ENCODE measurements around the gene PDCL2. TPM values are rescaled to one million over a fixed set of nuclear protein-coding genes. Genes with fewer than 3 reads are reported as not detected.

The PDCL2 gene
- total and polyA plus RNA-seq, 9 of the 15 experiments (the other 6 are each of a cell fraction or from before 2014, with no cell fraction given), result 0.62 to 2.5 (median 1.2) TPM

GRCh38 chr4:55633903-55634302 is 41.9 kb upstream of the PDCL2 start (continued):
- no peak for TF ChIP-seq JUN (IDR thresholded peaks at IDR 0.05; ENCODE audit: borderline replicate concordance, low read depth, low read length)
- TF ChIP-seq JUN (CRISPR knock-in tag; IDR thresholded peaks at IDR 0.05; ENCODE audit: borderline replicate concordance), result no peak
- TF ChIP-seq CBX5 (IDR thresholded peaks at IDR 0.05; ENCODE audit: borderline replicate concordance, low read depth), result no peak
- no peak for TF ChIP-seq YBX1 (IDR thresholded peaks at IDR 0.05)
- peak; percentile 55; the same call in 1 of the 2 replicates for TF ChIP-seq SOX6 (IDR thresholded peaks at IDR 0.05)
- TF ChIP-seq, protein P1, sequence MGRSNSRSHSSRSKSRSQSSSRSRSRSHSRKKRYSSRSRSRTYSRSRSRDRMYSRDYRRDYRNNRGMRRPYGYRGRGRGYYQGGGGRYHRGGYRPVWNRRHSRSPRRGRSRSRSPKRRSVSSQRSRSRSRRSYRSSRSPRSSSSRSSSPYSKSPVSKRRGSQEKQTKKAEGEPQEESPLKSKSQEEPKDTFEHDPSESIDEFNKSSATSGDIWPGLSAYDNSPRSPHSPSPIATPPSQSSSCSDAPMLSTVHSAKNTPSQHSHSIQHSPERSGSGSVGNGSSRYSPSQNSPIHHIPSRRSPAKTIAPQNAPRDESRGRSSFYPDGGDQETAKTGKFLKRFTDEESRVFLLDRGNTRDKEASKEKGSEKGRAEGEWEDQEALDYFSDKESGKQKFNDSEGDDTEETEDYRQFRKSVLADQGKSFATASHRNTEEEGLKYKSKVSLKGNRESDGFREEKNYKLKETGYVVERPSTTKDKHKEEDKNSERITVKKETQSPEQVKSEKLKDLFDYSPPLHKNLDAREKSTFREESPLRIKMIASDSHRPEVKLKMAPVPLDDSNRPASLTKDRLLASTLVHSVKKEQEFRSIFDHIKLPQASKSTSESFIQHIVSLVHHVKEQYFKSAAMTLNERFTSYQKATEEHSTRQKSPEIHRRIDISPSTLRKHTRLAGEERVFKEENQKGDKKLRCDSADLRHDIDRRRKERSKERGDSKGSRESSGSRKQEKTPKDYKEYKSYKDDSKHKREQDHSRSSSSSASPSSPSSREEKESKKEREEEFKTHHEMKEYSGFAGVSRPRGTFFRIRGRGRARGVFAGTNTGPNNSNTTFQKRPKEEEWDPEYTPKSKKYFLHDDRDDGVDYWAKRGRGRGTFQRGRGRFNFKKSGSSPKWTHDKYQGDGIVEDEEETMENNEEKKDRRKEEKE (IDR thresholded peaks at IDR 0.05; ENCODE audit: borderline replicate concordance in 1 of 2, control insufficient read depth in 1 of 2, low read depth in 2 of 2, low read length in 1 of 2), result no peak
- TF ChIP-seq, protein P2, sequence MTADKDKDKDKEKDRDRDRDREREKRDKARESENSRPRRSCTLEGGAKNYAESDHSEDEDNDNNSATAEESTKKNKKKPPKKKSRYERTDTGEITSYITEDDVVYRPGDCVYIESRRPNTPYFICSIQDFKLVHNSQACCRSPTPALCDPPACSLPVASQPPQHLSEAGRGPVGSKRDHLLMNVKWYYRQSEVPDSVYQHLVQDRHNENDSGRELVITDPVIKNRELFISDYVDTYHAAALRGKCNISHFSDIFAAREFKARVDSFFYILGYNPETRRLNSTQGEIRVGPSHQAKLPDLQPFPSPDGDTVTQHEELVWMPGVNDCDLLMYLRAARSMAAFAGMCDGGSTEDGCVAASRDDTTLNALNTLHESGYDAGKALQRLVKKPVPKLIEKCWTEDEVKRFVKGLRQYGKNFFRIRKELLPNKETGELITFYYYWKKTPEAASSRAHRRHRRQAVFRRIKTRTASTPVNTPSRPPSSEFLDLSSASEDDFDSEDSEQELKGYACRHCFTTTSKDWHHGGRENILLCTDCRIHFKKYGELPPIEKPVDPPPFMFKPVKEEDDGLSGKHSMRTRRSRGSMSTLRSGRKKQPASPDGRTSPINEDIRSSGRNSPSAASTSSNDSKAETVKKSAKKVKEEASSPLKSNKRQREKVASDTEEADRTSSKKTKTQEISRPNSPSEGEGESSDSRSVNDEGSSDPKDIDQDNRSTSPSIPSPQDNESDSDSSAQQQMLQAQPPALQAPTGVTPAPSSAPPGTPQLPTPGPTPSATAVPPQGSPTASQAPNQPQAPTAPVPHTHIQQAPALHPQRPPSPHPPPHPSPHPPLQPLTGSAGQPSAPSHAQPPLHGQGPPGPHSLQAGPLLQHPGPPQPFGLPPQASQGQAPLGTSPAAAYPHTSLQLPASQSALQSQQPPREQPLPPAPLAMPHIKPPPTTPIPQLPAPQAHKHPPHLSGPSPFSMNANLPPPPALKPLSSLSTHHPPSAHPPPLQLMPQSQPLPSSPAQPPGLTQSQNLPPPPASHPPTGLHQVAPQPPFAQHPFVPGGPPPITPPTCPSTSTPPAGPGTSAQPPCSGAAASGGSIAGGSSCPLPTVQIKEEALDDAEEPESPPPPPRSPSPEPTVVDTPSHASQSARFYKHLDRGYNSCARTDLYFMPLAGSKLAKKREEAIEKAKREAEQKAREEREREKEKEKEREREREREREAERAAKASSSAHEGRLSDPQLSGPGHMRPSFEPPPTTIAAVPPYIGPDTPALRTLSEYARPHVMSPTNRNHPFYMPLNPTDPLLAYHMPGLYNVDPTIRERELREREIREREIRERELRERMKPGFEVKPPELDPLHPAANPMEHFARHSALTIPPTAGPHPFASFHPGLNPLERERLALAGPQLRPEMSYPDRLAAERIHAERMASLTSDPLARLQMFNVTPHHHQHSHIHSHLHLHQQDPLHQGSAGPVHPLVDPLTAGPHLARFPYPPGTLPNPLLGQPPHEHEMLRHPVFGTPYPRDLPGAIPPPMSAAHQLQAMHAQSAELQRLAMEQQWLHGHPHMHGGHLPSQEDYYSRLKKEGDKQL (CRISPR knock-in tag; IDR thresholded peaks at IDR 0.05; ENCODE audit: borderline replicate concordance), result no peak
- TF ChIP-seq ETV1 (tag; conservative IDR thresholded peaks at IDR 0.05; ENCODE audit: low read depth), result 0 out of 2 replicates have a peak, but pooled peaks have one; percentile 16
- TF ChIP-seq SMARCA4 (IDR thresholded peaks at IDR 0.05), result 0 out of 2 replicates have a peak, but pooled peaks have one; percentile 34
- no peak for TF ChIP-seq TFAM (CRISPR knock-in tag; conservative IDR thresholded peaks at IDR 0.05)
- TF ChIP-seq CBX8 (IDR thresholded peaks at IDR 0.05; ENCODE audit: borderline replicate concordance, extremely low read depth, low read depth, low read length, poor library complexity, severe bottlenecking), result no peak
- TF ChIP-seq, protein P3, sequence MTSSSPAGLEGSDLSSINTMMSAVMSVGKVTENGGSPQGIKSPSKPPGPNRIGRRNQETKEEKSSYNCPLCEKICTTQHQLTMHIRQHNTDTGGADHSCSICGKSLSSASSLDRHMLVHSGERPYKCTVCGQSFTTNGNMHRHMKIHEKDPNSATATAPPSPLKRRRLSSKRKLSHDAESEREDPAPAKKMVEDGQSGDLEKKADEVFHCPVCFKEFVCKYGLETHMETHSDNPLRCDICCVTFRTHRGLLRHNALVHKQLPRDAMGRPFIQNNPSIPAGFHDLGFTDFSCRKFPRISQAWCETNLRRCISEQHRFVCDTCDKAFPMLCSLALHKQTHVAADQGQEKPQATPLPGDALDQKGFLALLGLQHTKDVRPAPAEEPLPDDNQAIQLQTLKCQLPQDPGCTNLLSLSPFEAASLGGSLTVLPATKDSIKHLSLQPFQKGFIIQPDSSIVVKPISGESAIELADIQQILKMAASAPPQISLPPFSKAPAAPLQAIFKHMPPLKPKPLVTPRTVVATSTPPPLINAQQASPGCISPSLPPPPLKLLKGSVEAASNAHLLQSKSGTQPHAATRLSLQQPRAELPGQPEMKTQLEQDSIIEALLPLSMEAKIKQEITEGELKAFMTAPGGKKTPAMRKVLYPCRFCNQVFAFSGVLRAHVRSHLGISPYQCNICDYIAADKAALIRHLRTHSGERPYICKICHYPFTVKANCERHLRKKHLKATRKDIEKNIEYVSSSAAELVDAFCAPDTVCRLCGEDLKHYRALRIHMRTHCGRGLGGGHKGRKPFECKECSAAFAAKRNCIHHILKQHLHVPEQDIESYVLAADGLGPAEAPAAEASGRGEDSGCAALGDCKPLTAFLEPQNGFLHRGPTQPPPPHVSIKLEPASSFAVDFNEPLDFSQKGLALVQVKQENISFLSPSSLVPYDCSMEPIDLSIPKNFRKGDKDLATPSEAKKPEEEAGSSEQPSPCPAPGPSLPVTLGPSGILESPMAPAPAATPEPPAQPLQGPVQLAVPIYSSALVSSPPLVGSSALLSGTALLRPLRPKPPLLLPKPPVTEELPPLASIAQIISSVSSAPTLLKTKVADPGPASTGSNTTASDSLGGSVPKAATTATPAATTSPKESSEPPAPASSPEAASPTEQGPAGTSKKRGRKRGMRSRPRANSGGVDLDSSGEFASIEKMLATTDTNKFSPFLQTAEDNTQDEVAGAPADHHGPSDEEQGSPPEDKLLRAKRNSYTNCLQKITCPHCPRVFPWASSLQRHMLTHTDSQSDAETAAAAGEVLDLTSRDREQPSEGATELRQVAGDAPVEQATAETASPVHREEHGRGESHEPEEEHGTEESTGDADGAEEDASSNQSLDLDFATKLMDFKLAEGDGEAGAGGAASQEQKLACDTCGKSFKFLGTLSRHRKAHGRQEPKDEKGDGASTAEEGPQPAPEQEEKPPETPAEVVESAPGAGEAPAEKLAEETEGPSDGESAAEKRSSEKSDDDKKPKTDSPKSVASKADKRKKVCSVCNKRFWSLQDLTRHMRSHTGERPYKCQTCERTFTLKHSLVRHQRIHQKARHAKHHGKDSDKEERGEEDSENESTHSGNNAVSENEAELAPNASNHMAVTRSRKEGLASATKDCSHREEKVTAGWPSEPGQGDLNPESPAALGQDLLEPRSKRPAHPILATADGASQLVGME (CRISPR knock-in tag; IDR thresholded peaks at IDR 0.05), result no peak
- TF ChIP-seq CREBBP (IDR thresholded peaks at IDR 0.05; ENCODE audit: low read depth, low read length), result no peak

All from K562 (cell line).